CD14-positive monocyte (primary cell): ENCODE results near the gene TYRP1. TPM values are rescaled to one million over a fixed set of nuclear protein-coding genes. Genes with fewer than 3 reads are reported as not detected.

ENCODE experiments used
- DNase-seq, 3 donors: peaks; one replicate each; pipeline ENCODE4 v3.0.0-alpha.2; 2011 to 2022
- H2AFZ ChIP-seq: 2 replicates; pipeline ENCODE4 v1.6.0; 2012; ENCODE audit warnings: mild to moderate bottlenecking, low read depth, low read length, inconsistent platforms; ENCODE audit not compliant: insufficient read depth, poor library complexity, severe bottlenecking
- H3K27ac ChIP-seq, 2 donors: 1 replicate in 1 of 2; 2 replicates in 1 of 2; pipeline ENCODE4 v1.5.1; 2012 to 2013; ENCODE audit warnings: low read length in 2 of 2, control low read depth in 1 of 2, inconsistent platforms in 1 of 2, low read depth in 1 of 2, mild to moderate bottlenecking in 1 of 2
- H3K27me3 ChIP-seq, 2 donors: one replicate each; pipeline versions ENCODE4 v1.6.0 to v1.6.1; 2011 to 2013; ENCODE audit warnings: low read length in 2 of 2; ENCODE audit not compliant: control insufficient read depth in 2 of 2, insufficient read depth in 2 of 2
- H3K36me3 ChIP-seq, 2 donors: replicated peaks in 1 of 2; 1 replicate in 1 of 2; 2 replicates in 1 of 2; pipeline versions ENCODE4 v1.5.1 to v1.6.1; 2012 to 2013; ENCODE audit warnings: low read length in 2 of 2, control low read depth in 1 of 2, inconsistent platforms in 1 of 2, mild to moderate bottlenecking in 1 of 2; ENCODE audit not compliant: insufficient read depth in 2 of 2, control insufficient read depth in 1 of 2
- H3K4me1 ChIP-seq, 2 donors: 1 replicate in 1 of 2; 2 replicates in 1 of 2; pipeline versions ENCODE4 v1.5.1 to v1.6.1; 2012 to 2013; ENCODE audit warnings: low read length in 2 of 2, control low read depth in 1 of 2, inconsistent platforms in 1 of 2, mild to moderate bottlenecking in 1 of 2, moderate library complexity in 1 of 2; ENCODE audit not compliant: insufficient read depth in 2 of 2, control insufficient read depth in 1 of 2
- H3K4me2 ChIP-seq: replicated peaks from 2 replicates; pipeline ENCODE3; 2012; ENCODE audit warnings: low read length, moderate library complexity, mild to moderate bottlenecking; ENCODE audit not compliant: poor library complexity, severe bottlenecking; ENCODE audit errors: extremely low read depth
- H3K4me3 ChIP-seq, 3 experiments: fragments of 200-600 bp in 1 of 3; sonication (generic) in 1 of 3; replicated peaks in 1 of 3; 1 replicate in 2 of 3; 2 replicates in 1 of 3; pipeline ENCODE4 v1.5.1; 2011 to 2013; ENCODE audit warnings: low read length in 3 of 3, mild to moderate bottlenecking in 3 of 3, control low read depth in 2 of 3, low read depth in 2 of 3, inconsistent platforms in 1 of 3, moderate library complexity in 1 of 3
- H3K79me2 ChIP-seq: 2 replicates; pipeline ENCODE4 v1.6.0; 2012; ENCODE audit warnings: mild to moderate bottlenecking, control low read depth, inconsistent platforms, low read length, moderate library complexity; ENCODE audit not compliant: insufficient read depth
- H3K9ac ChIP-seq: 2 replicates; pipeline ENCODE4 v1.6.0; 2017; ENCODE audit warnings: low read length, mild to moderate bottlenecking; ENCODE audit not compliant: insufficient read depth, poor library complexity, severe bottlenecking
- H3K9me3 ChIP-seq, 2 donors: replicated peaks in 1 of 2; 1 replicate in 1 of 2; 2 replicates in 1 of 2; pipeline versions ENCODE4 v1.5.1 to v1.6.1; 2012 to 2013; ENCODE audit warnings: low read length in 2 of 2, control low read depth in 1 of 2; ENCODE audit not compliant: control insufficient read depth in 1 of 2, insufficient read depth in 1 of 2
- H4K20me1 ChIP-seq: 2 replicates; pipeline ENCODE4 v1.6.0; 2012; ENCODE audit warnings: mild to moderate bottlenecking, low read length, control low read depth, moderate library complexity; ENCODE audit not compliant: insufficient read depth
- H3K27ac Mint-ChIP-seq, 7 donors: one replicate each; pipeline ENCODE4 v1.8.0; 2020; ENCODE audit warnings: mild to moderate bottlenecking in 7 of 7, mixed read lengths in 7 of 7, moderate library complexity in 6 of 7, inconsistent platforms in 2 of 7
- H3K27me3 Mint-ChIP-seq, 3 donors: one replicate each; pipeline ENCODE4 v1.8.0; 2021 to 2022; ENCODE audit warnings: low read depth in 3 of 3, mild to moderate bottlenecking in 3 of 3, mixed read lengths in 3 of 3, moderate library complexity in 3 of 3, inconsistent platforms in 1 of 3
- H3K36me3 Mint-ChIP-seq, 2 donors: one replicate each; pipeline ENCODE4 v1.8.0; 2020; ENCODE audit warnings: mixed read lengths in 2 of 2, inconsistent platforms in 1 of 2, mild to moderate bottlenecking in 1 of 2
- H3K4me1 Mint-ChIP-seq: one replicate; pipeline ENCODE4 v1.8.0; 2020; ENCODE audit warnings: mild to moderate bottlenecking, mixed read lengths
- H3K4me3 Mint-ChIP-seq, 2 donors: one replicate each; pipeline ENCODE4 v1.8.0; 2020; ENCODE audit warnings: mild to moderate bottlenecking in 2 of 2, mixed read lengths in 2 of 2, moderate library complexity in 1 of 2
- H3K9me3 Mint-ChIP-seq, 7 donors: one replicate each; pipeline ENCODE4 v1.8.0; 2020 to 2022; ENCODE audit warnings: mixed read lengths in 7 of 7, mild to moderate bottlenecking in 6 of 7, moderate library complexity in 6 of 7, inconsistent platforms in 2 of 7
- WGBS: methylation state at CpG from one replicate; pipeline ENCODE4 v1.1.5; 2013; ENCODE audit warnings: missing lambda C conversion rate; ENCODE audit not compliant: insufficient coverage; 5-methylcytosine and 5-hydroxymethylcytosine counted together
- intact Hi-C, 2 donors: fragments of 100-400 bp; cut with micrococcal nuclease; formaldehyde crosslinking; loops; one replicate each; pipeline versions ENCODE4 v1.15.0 to v1.15.1; 2023
- polyA plus RNA-seq, 3 donors: library from polyadenylated mRNA; depleted of rRNA in 1 of 3; unstranded in 2 of 3; stranded (reverse) in 1 of 3; fragments of 300-500 nt in 2 of 3; fragments of >200 nt in 1 of 3; fragmentation: Illumina TruSeq in 2 of 3; gene quantifications; 1 replicate in 2 of 3; 2 replicates in 1 of 3; pipeline ENCODE4 v1.2.3, GENCODE V29; 2012 to 2021
- TF ChIP-seq, protein P1 (sequence below): fragments of 200-600 bp; IDR thresholded peaks from one replicate; pipeline ENCODE4 v1.8.0; 2022; ENCODE audit warnings: antibody characterized with exemption, mild to moderate bottlenecking

The TYRP1 gene
- polyA plus RNA-seq, 3 donors, result not detected

DNA sequence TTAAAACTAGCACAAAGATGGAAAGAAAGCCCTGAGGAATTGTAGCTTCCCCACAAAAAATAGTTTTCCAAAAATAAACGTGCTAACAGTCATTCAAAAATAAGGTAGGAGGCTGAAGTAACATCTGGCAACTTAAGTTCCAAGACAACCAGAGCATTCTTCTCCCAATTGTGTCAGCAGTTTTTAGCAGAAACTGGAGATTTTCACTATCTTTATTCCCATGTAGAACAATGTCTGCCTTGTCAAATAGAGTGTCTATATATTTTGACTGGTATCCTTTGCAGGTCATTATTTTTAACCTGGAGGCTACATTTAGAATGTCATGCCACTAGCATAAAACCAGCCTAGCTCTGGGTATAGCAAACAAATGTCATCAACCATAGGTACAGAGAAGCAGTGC is 10.8 kb downstream of the TYRP1 start:
- Mint-ChIP-seq H3K27ac (no peak overlapping the region), H3K27me3 (peaks cover 0 to 3% (median 1%) of the 10 kb centered on the region in 3 donors), H3K9me3 (no peaks in the 10 kb centered on the region), H3K4me3 (no peak overlapping the region), H3K4me1 (peaks cover 2% of the 10 kb centered on the region), H3K36me3 (no peaks in the 10 kb centered on the region)
- Histone ChIP-seq H3K4me3 (no peak overlapping the region), H3K36me3 (no peaks in the 10 kb centered on the region), H3K27me3 (no peaks in the 10 kb centered on the region), H3K79me2 (no peaks in the 10 kb centered on the region), H3K27ac (no peak overlapping the region), H2AFZ (no peak overlapping the region), H3K4me1 (no peaks in the 10 kb centered on the region), H3K9ac (no peak overlapping the region), H3K9me3 (no peaks in the 10 kb centered on the region), H4K20me1 (no peaks in the 10 kb centered on the region), H3K4me2 (no peak overlapping the region)
- TF ChIP-seq, protein P1, sequence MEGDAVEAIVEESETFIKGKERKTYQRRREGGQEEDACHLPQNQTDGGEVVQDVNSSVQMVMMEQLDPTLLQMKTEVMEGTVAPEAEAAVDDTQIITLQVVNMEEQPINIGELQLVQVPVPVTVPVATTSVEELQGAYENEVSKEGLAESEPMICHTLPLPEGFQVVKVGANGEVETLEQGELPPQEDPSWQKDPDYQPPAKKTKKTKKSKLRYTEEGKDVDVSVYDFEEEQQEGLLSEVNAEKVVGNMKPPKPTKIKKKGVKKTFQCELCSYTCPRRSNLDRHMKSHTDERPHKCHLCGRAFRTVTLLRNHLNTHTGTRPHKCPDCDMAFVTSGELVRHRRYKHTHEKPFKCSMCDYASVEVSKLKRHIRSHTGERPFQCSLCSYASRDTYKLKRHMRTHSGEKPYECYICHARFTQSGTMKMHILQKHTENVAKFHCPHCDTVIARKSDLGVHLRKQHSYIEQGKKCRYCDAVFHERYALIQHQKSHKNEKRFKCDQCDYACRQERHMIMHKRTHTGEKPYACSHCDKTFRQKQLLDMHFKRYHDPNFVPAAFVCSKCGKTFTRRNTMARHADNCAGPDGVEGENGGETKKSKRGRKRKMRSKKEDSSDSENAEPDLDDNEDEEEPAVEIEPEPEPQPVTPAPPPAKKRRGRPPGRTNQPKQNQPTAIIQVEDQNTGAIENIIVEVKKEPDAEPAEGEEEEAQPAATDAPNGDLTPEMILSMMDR, result no peak
- WGBS, result no CpG with 5 or more reads among the region's 1 CpG
- intact Hi-C loops, result no loop called here
- no peak for DNase-seq

DNA sequence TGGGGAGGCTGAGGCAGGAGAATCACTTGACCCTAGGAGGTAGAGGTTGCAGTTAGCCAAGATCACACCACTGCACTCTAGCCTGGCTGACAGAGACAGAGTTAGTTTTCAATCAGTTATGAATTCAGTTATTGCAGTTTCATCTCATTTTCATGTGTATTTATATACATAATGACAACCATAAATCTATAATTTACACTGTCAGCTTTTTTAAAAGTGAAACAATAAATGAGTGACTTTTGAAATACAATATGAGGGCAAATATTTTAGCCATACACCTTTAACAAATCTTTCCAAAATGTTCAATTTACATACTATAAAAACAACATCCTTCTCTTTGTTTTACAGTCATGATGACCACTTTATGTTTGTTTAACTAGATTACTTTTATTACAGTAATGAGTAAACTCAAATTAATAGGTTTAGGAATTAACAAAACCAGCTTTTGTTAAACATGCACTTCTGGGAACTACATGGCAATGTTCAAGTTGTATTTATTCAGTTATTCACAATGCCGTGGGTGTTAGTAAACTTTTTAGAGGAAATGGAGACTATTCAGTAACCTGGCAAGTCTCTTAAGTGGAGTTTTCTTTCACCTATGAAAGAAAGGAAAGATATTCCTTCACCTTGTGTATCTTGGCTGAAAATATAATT is 12.7 kb downstream of the TYRP1 start:
- no peaks in the 10 kb centered on the region for H4K20me1 ChIP-seq

More for the DNA sequence above, 12.7 kb downstream of the TYRP1 start:
- intact Hi-C loops, result no loop called here
- Mint-ChIP-seq H3K4me3 (no peak overlapping the region), H3K27me3 (peaks cover 0 to 3% (median 1%) of the 10 kb centered on the region in 3 donors), H3K9me3 (no peaks in the 10 kb centered on the region), H3K4me1 (no peaks in the 10 kb centered on the region), H3K27ac (no peak overlapping the region), H3K36me3 (no peaks in the 10 kb centered on the region)
- no CpG with 5 or more reads among the region's 1 CpG for WGBS
- no peak overlapping the region for H3K9ac ChIP-seq
- no peaks in the 10 kb centered on the region for H3K36me3 ChIP-seq
- H3K4me1 ChIP-seq, result no peaks in the 10 kb centered on the region
- TF ChIP-seq, protein P1, result no peak
- no peaks in the 10 kb centered on the region for H3K9me3 ChIP-seq
- H3K4me2 ChIP-seq, result no peak overlapping the region
- H3K79me2 ChIP-seq, result no peaks in the 10 kb centered on the region
- no peaks in the 10 kb centered on the region for H3K27me3 ChIP-seq
- no peak overlapping the region for H3K4me3 ChIP-seq
- H3K27ac ChIP-seq, result no peak overlapping the region
- DNase-seq, result no peak
- H2AFZ ChIP-seq, result no peak overlapping the region
